ENCODE results near the gene MOB3C. TPM values are rescaled to one million over a fixed set of nuclear protein-coding genes. Genes with fewer than 3 reads are reported as not detected.

MOB3C gene
- total RNA-seq, 1 donor from 2014 or later, result 5.3 TPM

DNA sequence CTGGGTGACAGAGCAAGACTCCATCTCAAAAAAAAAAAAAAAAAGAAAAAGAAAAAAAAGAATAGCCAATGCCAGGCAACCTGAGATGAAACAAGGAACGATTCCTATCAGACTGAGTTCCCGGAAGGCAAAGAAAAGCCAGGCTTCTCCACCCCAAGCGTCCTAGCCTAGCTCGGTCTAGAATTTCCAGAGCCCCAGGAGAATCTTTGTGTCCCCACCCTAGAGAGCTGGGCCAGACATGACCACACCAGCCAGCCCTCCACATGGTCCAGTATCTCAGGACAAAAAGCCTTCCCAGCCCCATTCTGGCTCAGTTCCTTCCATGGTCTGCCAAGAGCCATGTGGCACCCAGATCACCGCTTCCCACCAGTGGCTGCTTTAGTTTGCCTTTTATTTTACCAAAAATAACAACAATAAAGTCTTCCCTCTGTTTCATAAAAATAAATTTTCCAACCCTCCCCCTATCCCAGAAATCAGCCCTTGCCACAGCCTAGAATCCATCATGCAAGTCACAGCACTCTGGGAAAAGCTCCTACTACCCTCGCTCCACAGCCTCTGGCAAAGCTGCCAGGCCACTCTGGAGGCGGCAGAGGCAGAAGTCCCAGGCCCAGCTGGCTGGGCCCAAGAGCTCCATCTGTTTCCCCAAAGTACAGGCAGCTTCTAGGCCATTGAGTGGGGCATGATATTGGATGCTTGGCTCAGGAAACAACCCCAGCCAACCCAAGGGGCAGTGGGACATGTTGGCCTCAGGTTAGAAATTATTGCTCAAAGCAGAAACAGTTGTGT, 9.1 kb downstream of the MOB3C start:
- ATAC-seq (no peak), DNase-seq (ENCODE audit: low spot score) (no peak)

DNA sequence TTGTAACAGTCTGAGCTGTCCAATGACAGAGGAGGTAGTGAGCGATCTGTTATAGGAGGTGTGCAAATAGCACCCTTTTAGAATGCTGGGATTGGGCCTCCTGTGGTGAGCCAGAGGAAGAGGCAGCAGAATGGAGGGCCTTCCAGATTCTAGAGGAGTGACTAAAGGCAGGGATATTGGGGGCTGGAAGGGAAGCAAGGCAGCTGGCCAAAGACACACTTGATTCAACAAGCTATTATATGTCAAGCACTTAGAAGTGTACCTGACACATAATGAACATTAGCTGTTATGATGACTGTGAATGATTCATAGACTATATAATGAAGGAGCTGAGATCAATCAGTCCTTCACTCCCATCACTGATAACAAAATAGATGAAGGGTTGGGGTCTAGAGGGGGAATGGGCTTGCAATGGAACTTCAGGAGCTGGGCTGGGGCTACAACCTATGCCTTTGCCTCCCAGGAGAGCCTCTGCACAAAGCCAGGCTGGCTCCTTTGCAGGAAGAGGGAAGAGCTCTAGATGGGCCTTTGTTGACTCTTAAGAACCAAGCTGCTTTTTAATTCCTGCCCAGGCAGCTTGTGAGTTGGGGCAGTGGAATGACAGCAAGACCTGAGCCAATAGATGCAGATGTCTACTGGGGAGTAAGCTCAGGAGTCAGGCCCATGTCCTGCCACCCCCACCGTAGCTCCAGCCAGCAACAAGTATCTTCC, 10.2 kb downstream of the MOB3C start:
- no peak for ATAC-seq
- DNase-seq (ENCODE audit: low spot score), result no peak

DNA sequence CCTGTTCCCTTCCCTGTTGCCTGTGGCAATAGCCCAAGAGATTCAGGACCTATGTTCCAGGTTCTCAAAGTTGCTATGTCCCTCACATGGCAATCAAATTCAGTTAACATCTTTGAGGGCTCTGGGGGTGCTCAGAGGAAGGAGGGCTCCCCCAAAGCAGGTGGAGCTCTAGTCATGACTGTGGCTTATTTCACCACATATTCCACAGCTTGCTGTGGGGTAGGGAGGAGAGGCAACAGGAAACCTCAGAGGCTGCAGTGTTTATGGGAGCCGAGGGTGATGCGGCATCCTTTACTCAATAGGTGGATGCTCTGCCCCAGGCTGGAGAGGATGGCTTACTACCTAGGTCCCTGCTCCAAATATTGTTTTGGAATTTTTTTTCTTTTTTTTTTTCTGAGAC, 11.4 kb downstream of the MOB3C start:
- ATAC-seq, result no peak
- no peak for DNase-seq (ENCODE audit: low spot score)

DNA sequence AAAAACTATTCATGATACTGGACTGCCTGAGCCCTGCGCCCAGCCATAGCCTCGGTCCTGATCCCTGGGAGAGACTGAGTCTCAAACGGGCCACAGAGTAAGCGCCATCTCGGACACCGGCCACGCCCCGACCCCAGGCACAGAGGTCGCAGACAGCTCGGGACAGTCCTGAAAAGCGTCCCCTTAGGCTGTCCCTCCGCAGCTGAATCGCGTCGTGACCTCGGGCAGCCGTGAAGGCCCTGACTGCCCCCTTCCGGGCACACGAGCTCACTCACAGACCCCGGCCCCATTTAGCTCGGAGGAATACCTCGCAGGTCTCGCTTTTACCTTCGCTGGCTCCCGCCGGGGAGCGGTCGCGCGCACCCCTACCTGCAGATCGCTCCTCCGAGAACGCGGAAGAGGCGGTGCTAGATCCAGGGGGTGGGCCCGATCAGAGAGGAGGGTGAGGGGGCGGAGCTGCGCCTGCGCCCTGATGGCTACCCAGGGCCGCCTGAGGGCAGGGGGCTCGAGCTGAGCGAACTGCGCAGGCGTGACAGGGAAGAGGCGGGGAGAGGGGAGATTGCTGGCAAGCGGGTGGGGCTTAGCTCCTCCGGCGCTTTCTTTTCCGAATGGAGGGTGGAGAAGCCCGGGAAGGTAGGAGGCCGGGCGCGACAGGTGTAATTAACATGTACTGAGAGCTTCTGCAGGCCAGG, 12.6 kb downstream of the MOB3C start, which contains the start of gene MKNK1:
Gene MKNK1, minus strand, starts transcription at position 411 of the 692 bp plus-strand sequence. CDS start 20,941 bp downstream, outside the sequence.
- DNase-seq (ENCODE audit: low spot score), result peak; percentile 99
- ATAC-seq, result peak; percentile 98

DNA sequence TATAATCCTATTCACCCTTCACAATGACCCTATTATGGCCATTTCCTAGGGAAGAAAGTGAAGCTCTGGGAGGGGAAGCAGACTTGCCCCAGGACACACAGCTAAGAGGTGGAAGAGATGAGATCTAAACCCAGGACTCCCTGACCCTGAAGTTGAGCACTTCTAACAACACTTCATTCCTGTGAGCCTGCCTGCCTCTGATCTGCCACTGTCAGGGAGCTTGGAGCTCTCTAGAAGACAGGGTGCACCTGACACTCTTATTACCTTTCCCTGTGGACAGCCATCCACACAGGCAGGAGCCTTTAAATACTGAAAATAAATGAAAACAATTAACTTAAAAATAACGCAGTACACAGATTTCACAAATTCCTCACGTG, 13.1 kb downstream of the MOB3C start:
- ATAC-seq (peak; percentile 11), DNase-seq (ENCODE audit: low spot score) (no peak)

DNA sequence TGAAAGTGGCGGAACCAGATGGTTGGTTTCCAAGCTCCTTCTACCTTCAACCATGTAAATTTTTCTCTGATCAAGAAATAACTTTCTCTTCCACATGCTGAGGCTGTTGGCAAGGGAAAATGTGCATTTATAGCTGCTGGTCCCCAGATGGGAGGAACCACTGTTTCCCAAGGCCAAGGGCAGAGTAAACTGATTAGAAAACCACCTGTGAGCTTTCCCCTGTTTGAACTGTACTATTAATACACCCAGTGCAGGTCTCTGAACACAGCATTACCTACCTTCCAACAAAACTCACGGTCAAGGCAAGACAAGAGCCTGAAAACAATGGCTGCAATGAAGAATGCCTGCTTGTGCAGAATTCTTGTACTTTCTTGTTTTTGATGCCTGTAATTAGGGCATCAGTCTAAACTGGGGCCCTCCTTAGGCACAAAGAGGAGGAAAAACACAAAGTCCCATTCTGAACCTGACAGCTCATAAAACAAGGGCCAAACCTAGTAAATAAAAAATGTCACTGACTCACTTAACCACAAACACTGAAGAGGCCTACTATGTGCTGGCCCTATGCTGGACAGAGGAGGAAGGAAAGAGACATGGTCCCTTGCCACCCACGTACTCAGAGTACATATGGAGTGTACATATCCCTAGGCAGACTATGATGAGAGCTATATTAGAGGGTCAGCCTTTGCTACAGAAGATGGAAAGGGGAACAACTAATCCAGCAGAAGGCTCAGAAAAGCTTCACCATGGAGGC, 15.2 kb downstream of the MOB3C start:
- ATAC-seq (no peak), DNase-seq (ENCODE audit: low spot score) (no peak)

DNA sequence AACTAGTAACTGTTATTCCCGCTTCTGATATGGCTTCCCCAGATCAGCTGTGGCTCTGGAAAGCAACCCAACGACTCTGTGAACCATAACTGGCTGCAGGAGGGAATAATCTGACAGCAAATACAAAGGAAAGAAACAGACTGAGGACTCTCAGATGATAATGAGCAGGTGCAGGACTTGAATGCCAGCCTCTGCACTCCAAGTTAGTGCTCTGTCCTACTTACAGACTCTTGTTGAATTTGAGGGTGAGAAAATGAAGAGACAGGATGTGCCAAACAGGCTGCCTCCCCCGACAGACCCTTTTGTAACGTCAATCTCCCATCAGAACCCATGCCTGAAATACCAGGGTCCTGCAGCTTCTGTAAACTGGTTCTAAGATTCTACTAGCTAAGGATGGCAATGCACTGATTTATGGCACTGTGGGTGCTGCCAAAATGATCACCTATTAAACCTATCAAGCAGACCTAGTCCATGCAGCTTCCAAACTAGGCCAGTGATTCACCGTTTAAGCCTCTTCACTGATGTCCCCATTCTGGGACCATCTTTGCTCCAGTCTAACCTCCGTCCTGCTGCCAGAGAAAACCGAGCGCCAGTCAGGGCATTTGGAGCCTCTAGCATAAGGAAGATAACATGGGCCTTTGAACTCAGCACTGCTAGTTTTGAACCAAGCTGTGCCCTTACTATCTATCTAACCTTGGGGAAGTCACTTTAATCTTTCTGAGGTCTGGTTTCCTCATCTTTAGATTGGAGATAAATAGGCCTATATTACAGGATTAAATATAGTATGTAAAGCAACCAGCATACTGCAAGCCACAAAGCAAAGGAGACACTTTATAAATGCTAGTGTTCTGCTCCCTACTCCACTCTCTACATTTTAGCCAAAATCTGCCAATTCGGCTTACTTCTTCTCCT, 17.3 kb downstream of the MOB3C start:
- DNase-seq (ENCODE audit: low spot score) (no peak), ATAC-seq (no peak)

DNA sequence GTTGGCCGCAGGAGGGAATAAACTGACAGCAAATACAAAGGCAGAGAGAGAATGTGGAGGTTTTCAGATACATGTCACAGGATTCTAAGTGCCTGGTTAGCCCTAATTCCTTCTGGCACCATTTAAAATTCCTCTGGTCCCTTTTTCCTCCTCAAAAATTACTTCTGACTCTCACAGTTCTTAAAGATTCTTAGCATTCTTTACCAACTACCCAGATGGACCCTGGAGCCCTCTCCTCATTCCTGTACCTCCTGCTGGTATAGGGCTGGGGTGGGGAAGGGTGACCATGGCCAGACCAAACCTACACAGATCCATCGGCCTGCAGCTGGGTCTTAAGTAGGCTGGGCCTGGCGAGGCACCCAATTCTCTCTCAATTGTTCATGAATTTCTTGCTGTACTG, 19.8 kb downstream of the MOB3C start:
- DNase-seq (ENCODE audit: low spot score), result no peak

DNA sequence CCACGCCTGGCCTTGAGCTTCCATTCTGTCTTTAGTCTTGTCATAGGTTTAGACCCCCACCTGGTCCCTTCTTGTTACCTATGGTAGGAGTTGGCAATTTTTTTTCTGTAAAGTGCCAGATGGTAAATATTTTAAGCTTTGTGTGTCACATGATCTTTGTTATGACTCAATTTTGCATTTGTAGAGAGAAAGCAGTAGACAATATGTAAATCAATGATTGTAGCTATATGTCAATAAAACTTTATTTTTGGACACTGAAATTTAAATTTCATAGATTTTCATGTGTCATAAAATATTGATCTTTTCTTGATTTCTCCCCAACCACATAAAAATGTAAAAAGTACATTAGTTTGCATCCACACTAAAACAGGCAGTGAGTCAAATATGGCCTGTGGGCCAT, 20.6 kb downstream of the MOB3C start:
- ATAC-seq (no peak), DNase-seq (ENCODE audit: low spot score) (no peak)

More for the DNA sequence above, 19.8 kb downstream of the MOB3C start:
- no peak for ATAC-seq

DNA sequence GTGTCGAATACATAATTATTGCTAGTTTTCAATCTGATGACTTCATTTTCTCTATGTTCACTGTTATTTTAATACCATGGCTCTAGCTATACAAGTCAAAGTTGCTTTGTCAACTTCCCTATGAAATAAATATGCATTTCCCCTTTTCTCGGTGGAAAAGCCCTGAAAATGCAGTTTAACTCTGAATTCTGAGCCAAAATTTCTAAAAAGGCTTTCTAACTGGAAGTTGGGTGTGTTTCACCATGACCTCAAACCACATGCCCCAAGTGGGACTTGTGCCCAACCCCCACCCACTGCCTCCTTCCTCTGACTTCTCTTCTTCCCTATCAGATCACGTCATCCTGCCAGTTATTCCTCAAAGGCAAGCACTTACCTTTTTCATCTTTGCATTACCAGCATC, 21.5 kb downstream of the MOB3C start:
- ATAC-seq (peak; percentile 34), DNase-seq (ENCODE audit: low spot score) (no peak)

DNA sequence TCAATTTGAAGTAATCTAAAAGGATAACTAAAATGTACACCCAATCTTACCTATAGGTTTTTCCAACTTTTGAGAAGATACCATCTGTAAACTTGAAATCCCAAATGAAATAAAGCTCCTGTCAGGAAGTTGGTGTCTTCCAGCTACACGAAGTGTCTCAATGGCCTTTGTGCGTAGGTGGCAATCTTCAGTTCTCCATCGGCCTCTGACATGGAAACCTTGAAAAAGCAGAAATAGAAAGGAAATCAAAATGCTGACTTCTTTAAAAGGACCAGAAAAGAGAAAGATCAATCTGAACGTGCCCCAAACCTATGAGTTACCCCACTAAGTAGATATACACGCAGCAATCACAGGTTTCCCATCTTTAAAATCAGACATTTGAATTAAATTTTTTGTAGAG, 22.5 kb downstream of the MOB3C start:
- DNase-seq (ENCODE audit: low spot score) (no peak), ATAC-seq (no peak)

DNA sequence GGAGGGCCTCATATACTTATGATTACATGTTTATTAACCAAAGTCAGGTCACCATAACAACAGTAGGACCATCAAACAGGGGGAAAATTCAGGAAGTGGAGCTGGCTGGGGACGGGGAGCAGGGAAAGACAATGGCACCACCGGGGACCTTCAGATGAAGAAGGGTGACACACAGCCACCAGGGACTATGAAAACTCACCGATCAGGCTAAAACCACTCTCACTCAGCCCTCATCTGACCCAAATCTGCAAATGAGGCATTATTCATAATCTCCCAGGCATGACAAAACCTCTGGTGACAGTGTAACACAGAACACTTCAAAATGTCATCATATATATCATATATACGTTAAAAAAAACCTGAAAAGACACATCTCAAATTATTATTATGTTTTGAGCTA, 23.8 kb downstream of the MOB3C start:
- ATAC-seq (no peak), DNase-seq (ENCODE audit: low spot score) (no peak)

DNA sequence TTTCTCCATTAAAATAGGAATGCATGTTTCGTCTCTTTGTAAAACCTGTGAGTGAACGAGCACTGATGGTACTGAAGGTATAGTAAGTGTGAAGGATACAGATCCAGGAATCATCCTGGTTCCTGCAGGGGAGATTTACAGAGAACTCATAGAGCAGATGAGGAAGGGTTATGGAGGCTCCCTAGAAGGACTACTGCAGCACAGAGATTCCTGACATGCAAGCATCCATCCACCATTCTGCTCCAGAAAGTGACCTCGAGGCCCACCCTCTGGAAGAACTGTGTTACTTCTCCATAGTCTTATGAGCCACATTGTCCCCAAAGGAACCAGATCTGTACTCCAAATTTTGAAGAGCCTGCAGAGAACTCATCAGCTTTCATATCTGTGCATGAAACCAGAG, 27.1 kb downstream of the MOB3C start:
- DNase-seq (ENCODE audit: low spot score), result no peak
- no peak for ATAC-seq

DNA sequence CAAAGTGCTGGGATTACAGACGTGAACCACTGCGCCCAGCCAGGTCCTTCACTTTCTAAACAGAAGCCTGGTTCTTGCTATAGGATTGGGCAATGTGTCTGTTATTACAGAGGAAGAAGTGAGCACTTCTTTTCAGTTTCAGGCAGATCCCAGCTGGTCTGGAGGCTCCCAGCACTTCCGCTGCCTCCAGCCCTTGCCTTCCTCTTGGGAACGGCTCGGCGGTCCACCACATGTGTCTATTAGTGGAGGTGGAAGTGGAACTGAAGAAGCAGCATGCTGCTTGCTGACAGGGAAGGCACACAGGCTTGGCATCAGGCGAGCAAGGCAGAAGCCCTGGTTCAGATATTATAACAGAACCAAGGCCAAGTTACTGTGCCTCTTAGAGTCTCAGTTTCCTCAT, 29.5 kb downstream of the MOB3C start:
- ATAC-seq, result peak; percentile 46
- DNase-seq (ENCODE audit: low spot score), result no peak

DNA sequence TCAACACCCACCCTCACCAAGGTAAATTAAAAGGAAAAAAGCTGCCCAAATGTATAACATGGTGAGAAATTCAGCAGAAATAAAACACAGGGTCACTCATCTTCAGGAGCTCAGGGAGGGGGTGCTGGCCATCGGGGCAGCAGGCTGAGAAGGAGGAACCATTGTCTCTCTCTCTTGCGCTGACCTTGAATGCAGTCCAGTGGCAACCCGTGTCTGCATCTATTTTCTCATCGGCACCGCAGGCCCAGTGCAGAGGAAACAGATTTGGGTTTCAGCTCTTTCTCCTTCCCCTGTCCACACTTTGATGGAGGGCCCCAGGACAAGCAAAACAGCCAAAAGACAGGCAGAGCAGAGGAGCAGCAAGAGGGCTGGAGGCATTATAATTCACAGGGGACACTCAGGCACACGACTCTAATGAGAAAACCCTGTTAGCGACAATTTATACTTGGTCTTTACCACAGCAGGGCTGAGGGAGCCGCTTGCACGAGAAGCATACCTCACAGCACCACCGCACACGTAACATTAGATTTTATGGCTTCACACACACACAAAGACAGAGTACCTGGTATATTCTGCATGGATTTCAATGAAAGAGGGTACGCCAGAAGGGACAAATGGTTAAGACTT, 31.2 kb downstream of the MOB3C start:
- ATAC-seq, result no peak
- DNase-seq (ENCODE audit: low spot score), result no peak

DNA sequence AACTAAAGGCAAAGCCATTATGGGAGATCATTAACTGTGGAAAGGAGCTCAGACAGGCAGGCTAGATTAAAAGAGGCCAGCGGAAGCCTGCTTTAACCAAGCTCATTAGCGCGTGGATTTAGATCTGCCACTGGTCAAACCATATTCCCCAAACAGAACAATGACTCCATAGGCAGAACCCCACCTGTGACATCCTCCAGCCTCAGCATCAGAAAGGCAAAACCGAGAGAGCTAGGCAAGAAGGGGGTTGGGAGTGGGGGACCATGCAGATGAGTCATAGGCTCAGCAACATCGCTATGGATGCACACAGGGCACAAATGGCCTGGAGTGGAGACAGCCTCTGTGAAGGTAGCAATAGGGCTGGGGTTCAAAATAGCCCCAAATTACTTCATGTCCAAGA, 33.1 kb downstream of the MOB3C start:
- no peak for DNase-seq (ENCODE audit: low spot score)
- no peak for ATAC-seq

DNA sequence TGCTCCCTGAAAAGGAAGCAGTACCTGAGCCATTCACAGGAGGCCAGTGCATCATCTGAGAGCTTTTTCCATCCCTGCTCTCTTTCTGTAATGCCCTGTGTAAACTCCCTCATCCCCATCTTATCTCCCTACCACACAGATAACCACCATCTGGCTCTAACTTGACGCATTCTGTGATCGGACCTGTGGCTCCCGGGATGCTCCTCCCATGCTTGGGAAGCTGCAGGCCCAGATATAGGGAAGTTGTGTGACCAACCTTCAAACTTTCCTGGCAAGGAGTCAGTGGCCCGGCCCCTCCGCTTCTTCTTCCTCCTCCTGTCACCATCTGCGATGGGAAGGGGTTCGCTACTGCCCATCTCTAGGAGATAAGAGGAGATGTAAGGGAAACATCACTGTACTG, 33.6 kb downstream of the MOB3C start:
- ATAC-seq (no peak), DNase-seq (ENCODE audit: low spot score) (no peak)

DNA sequence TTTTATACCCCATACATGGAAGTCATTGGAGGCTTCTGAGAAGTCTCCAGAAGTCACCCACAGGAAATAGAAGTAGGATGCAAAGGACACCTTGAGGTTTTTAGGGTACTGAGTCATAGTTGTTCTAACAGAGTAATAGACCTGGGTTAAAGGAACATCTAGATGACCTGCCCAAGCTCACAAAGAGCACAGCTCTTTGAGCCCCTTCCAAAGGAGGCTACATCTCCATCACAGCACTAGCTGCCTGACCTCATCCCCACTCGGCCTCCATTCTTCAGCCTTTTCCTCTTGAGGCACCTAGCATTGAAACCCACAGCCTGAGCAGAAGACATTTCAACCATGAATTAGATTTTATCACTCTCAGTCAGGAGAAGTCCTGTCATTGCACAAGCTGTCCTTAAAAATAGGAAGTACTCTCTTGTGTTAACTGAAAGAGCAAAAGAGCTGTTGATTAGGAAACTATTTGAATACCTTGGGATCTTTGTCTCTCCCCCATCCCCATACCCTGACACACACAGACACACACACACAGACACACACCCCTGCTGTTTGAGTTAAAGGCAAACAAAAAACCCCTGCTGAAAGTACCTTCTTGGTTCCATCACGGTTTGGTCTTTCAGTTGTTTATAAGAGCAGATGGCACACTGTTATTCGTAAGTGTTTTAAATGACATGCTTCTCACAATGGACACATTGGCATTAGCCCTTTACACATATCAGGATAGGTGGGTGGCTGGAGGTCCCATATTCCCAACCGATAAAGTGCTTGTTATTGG, 34.7 kb downstream of the MOB3C start:
- DNase-seq (ENCODE audit: low spot score) (no peak), ATAC-seq (no peak)
